ENCODE results near the gene NACAD.
"Not testable (repeated sequence)": the region's sequence is repeated elsewhere in the genome, so short reads cannot be mapped to it uniquely, and the experiment has no call there.

NACAD gene

DNA sequence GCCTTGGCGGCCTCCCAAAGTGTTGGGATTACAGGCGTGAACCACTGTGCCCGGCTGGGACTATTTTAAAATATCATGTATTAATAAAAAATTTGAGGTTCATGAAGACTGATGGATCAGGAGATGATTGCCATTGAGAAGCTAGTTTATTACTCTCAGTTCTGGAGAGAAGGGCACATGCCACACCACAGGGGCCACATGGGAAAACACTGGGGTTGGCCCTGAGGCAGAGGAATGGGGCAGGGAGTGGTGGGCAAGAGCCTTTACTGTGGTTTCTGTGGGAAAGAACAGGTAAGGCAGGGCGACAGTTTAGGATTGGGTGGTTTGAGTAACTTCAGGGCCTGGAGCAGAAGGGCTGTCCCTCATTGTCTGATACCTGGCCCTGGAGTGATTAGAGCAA lies 29.5 kb upstream of the NACAD start:
- no peak for ATAC-seq (ENCODE audit: insufficient read depth, low read depth)
- Histone ChIP-seq H3K27ac (ENCODE audit: low read length) (no peak overlapping the region), H3K9ac (ENCODE audit: low read depth, low read length) (no peak overlapping the region)

DNA sequence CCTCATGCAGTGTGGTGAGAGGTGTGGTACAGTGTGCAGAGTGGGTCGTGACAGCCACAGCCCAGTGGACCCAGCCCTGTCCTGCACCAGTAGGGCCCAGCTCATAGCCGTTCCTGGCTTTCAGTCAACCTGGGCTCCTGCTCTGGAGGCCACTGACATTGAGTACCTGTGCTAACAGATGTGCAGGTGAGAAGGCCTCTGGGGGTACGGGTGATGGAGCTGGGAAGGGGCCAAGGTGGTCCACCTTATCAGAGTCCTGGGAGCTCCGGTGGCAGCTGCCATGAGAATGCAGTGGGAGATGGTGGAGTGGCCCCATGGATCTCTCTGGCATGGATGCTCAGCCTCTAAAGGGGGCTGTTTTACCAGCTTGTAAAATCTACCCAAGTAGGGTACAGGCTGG lies 28.8 kb upstream of the NACAD start:
- H3K36me3 ChIP-seq (ENCODE audit: insufficient read depth, low read length): no peaks in the 10 kb centered on the region
- H4K20me1 ChIP-seq (ENCODE audit: insufficient read depth, low read length): no peaks in the 10 kb centered on the region
- no peaks in the 10 kb centered on the region for H3K9me3 ChIP-seq (ENCODE audit: insufficient read depth, low read length, severe bottlenecking)
- no peak overlapping the region for H2AFZ ChIP-seq (ENCODE audit: low read depth, low read length)
- H3K27me3 ChIP-seq (ENCODE audit: insufficient read depth, low read length, poor library complexity): no peaks in the 10 kb centered on the region
- no peak for DNase-seq
- H3K79me2 ChIP-seq (ENCODE audit: insufficient read depth, low read length): no peaks in the 10 kb centered on the region
- H3K4me2 ChIP-seq (ENCODE audit: insufficient read depth, low read length): no peak overlapping the region
- no peak for ATAC-seq (ENCODE audit: insufficient read depth, low read depth)
- H3K4me1 ChIP-seq (ENCODE audit: insufficient read depth, low read length): peaks cover 2% of the 10 kb centered on the region
- H3K4me3 ChIP-seq (ENCODE audit: low read depth in 1 of 2, low read length in 2 of 2): no peak overlapping the region
- no peak overlapping the region for H3K27ac ChIP-seq (ENCODE audit: low read length)
- no peak for TF ChIP-seq EZH2 (IDR thresholded peaks at IDR 0.05; ENCODE audit: borderline replicate concordance, low read depth, low read length, severe bottlenecking)
- TF ChIP-seq, protein P1, sequence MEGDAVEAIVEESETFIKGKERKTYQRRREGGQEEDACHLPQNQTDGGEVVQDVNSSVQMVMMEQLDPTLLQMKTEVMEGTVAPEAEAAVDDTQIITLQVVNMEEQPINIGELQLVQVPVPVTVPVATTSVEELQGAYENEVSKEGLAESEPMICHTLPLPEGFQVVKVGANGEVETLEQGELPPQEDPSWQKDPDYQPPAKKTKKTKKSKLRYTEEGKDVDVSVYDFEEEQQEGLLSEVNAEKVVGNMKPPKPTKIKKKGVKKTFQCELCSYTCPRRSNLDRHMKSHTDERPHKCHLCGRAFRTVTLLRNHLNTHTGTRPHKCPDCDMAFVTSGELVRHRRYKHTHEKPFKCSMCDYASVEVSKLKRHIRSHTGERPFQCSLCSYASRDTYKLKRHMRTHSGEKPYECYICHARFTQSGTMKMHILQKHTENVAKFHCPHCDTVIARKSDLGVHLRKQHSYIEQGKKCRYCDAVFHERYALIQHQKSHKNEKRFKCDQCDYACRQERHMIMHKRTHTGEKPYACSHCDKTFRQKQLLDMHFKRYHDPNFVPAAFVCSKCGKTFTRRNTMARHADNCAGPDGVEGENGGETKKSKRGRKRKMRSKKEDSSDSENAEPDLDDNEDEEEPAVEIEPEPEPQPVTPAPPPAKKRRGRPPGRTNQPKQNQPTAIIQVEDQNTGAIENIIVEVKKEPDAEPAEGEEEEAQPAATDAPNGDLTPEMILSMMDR (IDR thresholded peaks at IDR 0.05; ENCODE audit: borderline replicate concordance, extremely low read depth, low read length, poor library complexity, severe bottlenecking): no peak
- no peak overlapping the region for H3K9ac ChIP-seq (ENCODE audit: low read depth, low read length)

More for the DNA sequence above, 29.5 kb upstream of the NACAD start:
- Histone ChIP-seq H4K20me1 (ENCODE audit: insufficient read depth, low read length) (no peaks in the 10 kb centered on the region), H3K9me3 (ENCODE audit: insufficient read depth, low read length, severe bottlenecking) (no peaks in the 10 kb centered on the region), H3K4me1 (ENCODE audit: insufficient read depth, low read length) (no peaks in the 10 kb centered on the region), H2AFZ (ENCODE audit: low read depth, low read length) (no peak overlapping the region), H3K36me3 (ENCODE audit: insufficient read depth, low read length) (no peaks in the 10 kb centered on the region), H3K4me3 (ENCODE audit: low read depth in 1 of 2, low read length in 2 of 2) (no peak overlapping the region), H3K4me2 (ENCODE audit: insufficient read depth, low read length) (no peak overlapping the region), H3K27me3 (ENCODE audit: insufficient read depth, low read length, poor library complexity) (no peaks in the 10 kb centered on the region), H3K79me2 (ENCODE audit: insufficient read depth, low read length) (no peaks in the 10 kb centered on the region)
- no peak for TF ChIP-seq EZH2 (IDR thresholded peaks at IDR 0.05; ENCODE audit: borderline replicate concordance, low read depth, low read length, severe bottlenecking)
- TF ChIP-seq, protein P1 (IDR thresholded peaks at IDR 0.05; ENCODE audit: borderline replicate concordance, extremely low read depth, low read length, poor library complexity, severe bottlenecking): no peak
- no peak for DNase-seq

DNA sequence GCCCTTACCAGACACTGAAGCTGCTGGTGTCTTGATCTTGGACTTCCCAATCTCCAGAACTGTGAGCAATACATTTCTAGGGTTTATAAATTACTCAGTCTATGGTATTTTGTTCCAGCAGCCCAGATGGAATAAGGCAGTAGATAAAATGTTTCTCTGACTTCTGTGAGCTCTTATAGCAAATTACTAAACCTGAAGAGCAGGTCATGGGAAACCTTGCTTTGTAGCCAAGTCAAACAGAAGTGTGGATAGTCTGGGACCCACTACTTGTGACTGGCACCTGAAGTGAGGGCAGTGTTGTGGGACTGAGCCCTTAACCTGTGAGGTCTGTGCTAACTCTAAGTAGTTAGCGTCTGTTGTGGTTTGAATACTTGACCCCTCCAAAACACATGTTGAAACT lies 27.3 kb upstream of the NACAD start:
- TF ChIP-seq EZH2 (IDR thresholded peaks at IDR 0.05; ENCODE audit: borderline replicate concordance, low read depth, low read length, severe bottlenecking): no peak
- TF ChIP-seq, protein P1 (IDR thresholded peaks at IDR 0.05; ENCODE audit: borderline replicate concordance, extremely low read depth, low read length, poor library complexity, severe bottlenecking): no peak
- Histone ChIP-seq H3K27me3 (ENCODE audit: insufficient read depth, low read length, poor library complexity) (no peaks in the 10 kb centered on the region), H3K9ac (ENCODE audit: low read depth, low read length) (no peak overlapping the region), H3K9me3 (ENCODE audit: insufficient read depth, low read length, severe bottlenecking) (no peaks in the 10 kb centered on the region), H2AFZ (ENCODE audit: low read depth, low read length) (no peak overlapping the region), H4K20me1 (ENCODE audit: insufficient read depth, low read length) (no peaks in the 10 kb centered on the region), H3K36me3 (ENCODE audit: insufficient read depth, low read length) (peaks cover 3% of the 10 kb centered on the region; the same call in 1 of the 2 replicates), H3K79me2 (ENCODE audit: insufficient read depth, low read length) (peaks cover 13% of the 10 kb centered on the region), H3K4me1 (ENCODE audit: insufficient read depth, low read length) (peaks cover 9% of the 10 kb centered on the region), H3K4me3 (ENCODE audit: low read depth in 1 of 2, low read length in 2 of 2) (no peak overlapping the region), H3K4me2 (ENCODE audit: insufficient read depth, low read length) (no peak overlapping the region), H3K27ac (ENCODE audit: low read length) (no peak overlapping the region)
- no peak for ATAC-seq (ENCODE audit: insufficient read depth, low read depth)
- DNase-seq: no peak

DNA sequence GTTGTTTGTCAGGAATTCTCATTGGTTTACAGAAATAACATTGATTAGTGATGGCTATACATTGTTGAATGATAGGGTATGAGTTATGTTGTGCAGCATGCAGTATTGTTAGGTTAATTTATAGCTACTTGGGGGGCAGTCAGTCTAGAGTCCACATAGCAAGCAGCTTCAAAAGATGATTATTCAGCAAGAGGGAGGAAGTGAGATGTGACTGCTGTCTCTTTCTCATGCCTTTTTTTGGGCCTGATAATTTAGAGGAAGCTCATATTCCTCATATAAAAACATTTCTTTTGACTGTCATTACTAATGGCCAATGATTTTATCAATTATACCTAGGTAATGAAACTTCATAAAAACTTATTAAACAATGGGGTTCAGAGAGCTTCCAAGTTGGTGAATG lies 26.2 kb upstream of the NACAD start:
- no peak overlapping the region for H3K9ac ChIP-seq (ENCODE audit: low read depth, low read length)
- H3K4me2 ChIP-seq (ENCODE audit: insufficient read depth, low read length): no peak overlapping the region
- H3K9me3 ChIP-seq (ENCODE audit: insufficient read depth, low read length, severe bottlenecking): no peaks in the 10 kb centered on the region
- TF ChIP-seq, protein P1 (IDR thresholded peaks at IDR 0.05; ENCODE audit: borderline replicate concordance, extremely low read depth, low read length, poor library complexity, severe bottlenecking): no peak
- no peak for TF ChIP-seq EZH2 (IDR thresholded peaks at IDR 0.05; ENCODE audit: borderline replicate concordance, low read depth, low read length, severe bottlenecking)
- H3K27ac ChIP-seq (ENCODE audit: low read length): no peak overlapping the region
- ATAC-seq (ENCODE audit: insufficient read depth, low read depth) (no peak), DNase-seq (no peak)
- peaks cover 4% of the 10 kb centered on the region; the same call in 1 of the 2 replicates for H4K20me1 ChIP-seq (ENCODE audit: insufficient read depth, low read length)
- H3K4me3 ChIP-seq (ENCODE audit: low read depth in 1 of 2, low read length in 2 of 2): no peak overlapping the region
- H3K36me3 ChIP-seq (ENCODE audit: insufficient read depth, low read length): peaks cover 6% of the 10 kb centered on the region; the same call in 1 of the 2 replicates
- peaks cover 24% of the 10 kb centered on the region for H3K79me2 ChIP-seq (ENCODE audit: insufficient read depth, low read length)
- H3K4me1 ChIP-seq (ENCODE audit: insufficient read depth, low read length): peaks cover 17% of the 10 kb centered on the region
- H2AFZ ChIP-seq (ENCODE audit: low read depth, low read length): no peak overlapping the region
- H3K27me3 ChIP-seq (ENCODE audit: insufficient read depth, low read length, poor library complexity): no peaks in the 10 kb centered on the region

DNA sequence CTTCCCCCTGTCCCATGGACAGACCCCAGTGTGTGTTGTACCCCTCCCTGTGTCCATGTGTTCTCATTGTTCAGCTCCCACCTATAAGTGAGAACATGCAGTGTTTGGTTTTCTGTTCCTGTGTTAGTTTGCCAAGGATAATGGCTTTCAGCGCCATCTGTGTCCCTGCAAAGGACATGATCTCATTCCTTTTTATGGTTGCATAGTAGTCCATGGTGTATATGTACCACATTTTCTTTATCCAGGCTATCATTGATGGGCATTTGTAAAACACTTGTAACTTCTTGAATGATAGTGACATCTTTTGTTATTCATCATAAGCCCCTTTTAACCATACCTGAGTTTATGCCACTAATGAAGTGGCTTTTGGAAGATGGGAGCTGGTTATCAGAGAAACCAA lies 25.5 kb upstream of the NACAD start:
- H4K20me1 ChIP-seq (ENCODE audit: insufficient read depth, low read length); H2AFZ ChIP-seq (ENCODE audit: low read depth, low read length); H3K4me3 ChIP-seq (ENCODE audit: low read depth in 1 of 2, low read length in 2 of 2); H3K27ac ChIP-seq (ENCODE audit: low read length); H3K9ac ChIP-seq (ENCODE audit: low read depth, low read length); H3K9me3 ChIP-seq (ENCODE audit: insufficient read depth, low read length, severe bottlenecking); H3K27me3 ChIP-seq (ENCODE audit: insufficient read depth, low read length, poor library complexity); DNase-seq; ATAC-seq (ENCODE audit: insufficient read depth, low read depth); H3K36me3 ChIP-seq (ENCODE audit: insufficient read depth, low read length); H3K4me2 ChIP-seq (ENCODE audit: insufficient read depth, low read length): not testable (repeated sequence)
- Histone ChIP-seq H3K79me2 (ENCODE audit: insufficient read depth, low read length) (peaks cover 30% of the 10 kb centered on the region), H3K4me1 (ENCODE audit: insufficient read depth, low read length) (peaks cover 24% of the 10 kb centered on the region)
